HG03354 (cell line): ENCODE results near the gene PXDC1.
"Not testable (repeated sequence)": the region's sequence is repeated elsewhere in the genome, so short reads cannot be mapped to it uniquely, and the experiment has no call there.

Source experiments
- ATAC-seq: cut with Tn5 transposase; IDR thresholded peaks from one replicate; pipeline ENCODE4 v1.9.1; 2021; ENCODE audit warnings: mild to moderate bottlenecking; ENCODE audit not compliant: unreplicated experiment, poor library complexity, severe bottlenecking

The PXDC1 gene

GRCh38 chr6:3721810-3722621 is 29.5 kb downstream of the PXDC1 start:
- no peak for ATAC-seq

GRCh38 chr6:3720770-3721169 is 30.7 kb downstream of the PXDC1 start:
- not testable (repeated sequence) for ATAC-seq

- ATAC-seq: no peak
Observed at GRCh38 chr6:3719462-3720308, 31.8 kb downstream of the PXDC1 start.

- ATAC-seq: no peak
Observed at GRCh38 chr6:3718407-3718806, 33.1 kb downstream of the PXDC1 start.

GRCh38 chr6:3715285-3715684 is 36.2 kb downstream of the PXDC1 start:
- no peak for ATAC-seq

- ATAC-seq: no peak
Observed at GRCh38 chr6:3714768-3715167, 36.7 kb downstream of the PXDC1 start.

GRCh38 chr6:3714111-3714510 is 37.4 kb downstream of the PXDC1 start:
- ATAC-seq: no peak

- ATAC-seq: no peak
Observed at GRCh38 chr6:3712827-3713665, 38.5 kb downstream of the PXDC1 start.

- ATAC-seq: no peak
Observed at GRCh38 chr6:3711776-3712175, 39.7 kb downstream of the PXDC1 start.

- ATAC-seq: no peak
Observed at GRCh38 chr6:3710403-3710802, 41.1 kb downstream of the PXDC1 start.

- no peak for ATAC-seq
Observed at GRCh38 chr6:3708540-3708939, 43.0 kb downstream of the PXDC1 start.

GRCh38 chr6:3707751-3708412 is 43.6 kb downstream of the PXDC1 start:
- no peak for ATAC-seq

GRCh38 chr6:3707024-3707423 is 44.5 kb downstream of the PXDC1 start:
- no peak for ATAC-seq

- no peak for ATAC-seq
Observed at GRCh38 chr6:3706547-3706946, 45.0 kb downstream of the PXDC1 start.

- ATAC-seq: no peak
Observed at GRCh38 chr6:3701631-3702030, 49.9 kb downstream of the PXDC1 start.

GRCh38 chr6:3699231-3699630 is 52.3 kb downstream of the PXDC1 start:
- no peak for ATAC-seq

GRCh38 chr6:3698021-3698420 is 53.5 kb downstream of the PXDC1 start:
- ATAC-seq: no peak

GRCh38 chr6:3697609-3698008 is 53.9 kb downstream of the PXDC1 start:
- no peak for ATAC-seq

- ATAC-seq: no peak
Observed at GRCh38 chr6:3696525-3697088, 54.9 kb downstream of the PXDC1 start.
